Muscle of arm (tissue), 12 donors: ENCODE measurements around the gene NHERF2. TPM values are rescaled to one million over a fixed set of nuclear protein-coding genes. Genes with fewer than 3 reads are reported as not detected.

Experiments used
- DNase-seq: peaks from one replicate; pipeline ENCODE4 v3.0.0-alpha.2; 2013
- polyA plus RNA-seq, 12 donors: library from polyadenylated mRNA; unstranded; fragments of 120-200 nt; gene quantifications; one replicate each; pipeline ENCODE4 v1.2.1, GENCODE V29; 2013; ENCODE audit not compliant: insufficient read length in 12 of 12

Gene NHERF2
- polyA plus RNA-seq, 12 donors: 26.8 to 55.1 (median 36.1) TPM; not detected in 1

DNA sequence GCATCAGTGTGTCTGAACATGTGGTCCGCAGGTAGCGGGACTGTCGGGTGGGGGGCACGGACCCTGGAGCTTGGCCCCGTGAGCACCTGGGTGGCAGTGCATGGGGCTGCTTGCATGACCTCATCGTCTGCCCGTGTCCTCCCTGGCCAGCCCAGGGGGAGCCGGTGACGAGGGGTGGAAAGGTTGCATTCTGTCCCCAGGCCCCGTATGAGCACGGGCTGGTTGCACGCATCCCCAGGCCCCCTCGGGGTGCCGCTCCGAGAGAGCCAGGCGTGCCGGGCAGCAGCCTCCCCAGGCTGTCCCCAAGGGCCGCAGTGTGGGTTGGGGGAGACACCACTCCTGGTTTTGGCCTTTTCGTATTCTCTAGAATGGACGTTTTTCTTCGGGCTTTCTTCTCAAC is 51.0 kb downstream of the NHERF2 start:
- DNase-seq: no peak

DNA sequence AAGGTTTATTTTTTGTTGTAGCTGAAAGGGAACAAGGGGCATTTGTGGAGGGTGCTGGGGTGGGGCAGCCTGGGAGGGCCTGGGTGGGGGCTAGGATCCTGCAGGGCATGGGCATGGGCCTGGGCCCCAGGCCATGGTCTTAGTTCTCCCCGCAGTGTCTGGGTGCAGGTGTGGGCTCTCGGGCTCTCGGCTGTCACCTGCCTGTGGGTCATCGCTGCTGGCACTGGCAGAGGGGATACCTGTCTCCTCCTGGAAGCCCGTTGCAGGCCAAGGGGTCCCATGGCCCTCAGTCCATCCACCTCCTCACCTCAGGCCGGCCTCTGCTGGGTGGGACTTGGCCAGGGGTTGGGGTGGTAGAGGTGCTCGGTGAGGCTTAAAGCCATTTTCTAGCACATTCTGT is 51.4 kb downstream of the NHERF2 start:
- DNase-seq: no peak

DNA sequence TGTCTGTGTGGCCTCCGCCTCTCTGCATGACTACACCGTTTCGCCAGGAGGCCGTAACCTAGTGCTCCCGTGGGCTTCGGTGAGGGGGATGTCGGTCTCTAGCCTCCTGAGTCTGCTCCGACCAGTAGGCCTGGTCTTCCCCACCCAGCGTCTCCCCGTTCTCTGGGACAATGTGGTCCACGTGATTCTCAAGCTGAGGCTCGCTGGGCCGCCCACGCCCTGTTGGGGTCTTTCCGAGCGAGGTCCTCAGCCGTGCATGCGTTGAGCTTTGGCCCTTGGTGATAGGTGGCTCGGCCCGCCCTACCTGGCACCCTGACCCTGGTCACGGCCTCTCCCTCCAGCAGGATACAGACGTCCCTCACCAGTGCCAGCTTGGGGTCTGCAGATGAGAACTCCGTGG is 52.0 kb downstream of the NHERF2 start:
- DNase-seq: no peak

DNA sequence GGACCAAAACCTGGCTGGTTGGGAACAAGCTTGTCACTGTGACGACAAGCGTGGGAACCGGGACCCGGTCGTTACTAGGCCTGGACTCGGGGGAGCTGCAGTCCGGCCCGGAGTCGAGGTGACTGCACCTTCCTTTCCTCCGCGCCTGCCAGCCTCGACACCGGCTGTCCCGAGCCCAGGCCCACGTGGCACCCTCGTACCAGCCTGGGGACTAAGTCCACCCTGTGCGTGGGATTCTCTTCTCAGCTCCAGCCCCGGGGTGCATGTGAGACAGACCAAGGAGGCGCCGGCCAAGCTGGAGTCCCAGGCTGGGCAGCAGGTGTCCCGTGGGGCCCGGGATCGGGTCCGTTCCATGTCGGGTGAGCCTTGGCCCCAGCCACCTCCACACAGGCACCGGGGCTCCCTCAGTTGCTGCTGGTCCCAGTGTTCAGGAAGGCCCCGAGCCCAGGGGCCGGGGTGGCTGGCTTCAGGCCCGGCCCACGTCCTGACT is 52.7 kb downstream of the NHERF2 start:
- DNase-seq: no peak

DNA sequence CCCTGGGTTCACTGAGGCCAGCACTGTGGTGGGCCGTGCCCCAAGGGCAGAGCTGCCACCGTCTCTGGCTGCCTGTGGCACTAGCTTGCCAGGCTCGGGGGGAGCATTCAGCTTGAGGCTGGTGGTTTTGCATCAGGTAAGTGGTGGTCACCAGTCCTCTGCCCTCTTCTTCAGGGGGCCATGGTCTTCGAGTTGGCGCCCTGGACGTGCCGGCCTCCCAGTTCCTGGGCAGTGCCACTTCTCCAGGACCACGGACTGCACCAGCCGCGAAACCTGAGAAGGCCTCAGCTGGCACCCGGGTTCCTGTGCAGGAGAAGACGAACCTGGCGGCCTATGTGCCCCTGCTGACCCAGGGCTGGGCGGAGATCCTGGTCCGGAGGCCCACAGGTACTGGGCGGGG is 53.3 kb downstream of the NHERF2 start:
- no peak for DNase-seq

DNA sequence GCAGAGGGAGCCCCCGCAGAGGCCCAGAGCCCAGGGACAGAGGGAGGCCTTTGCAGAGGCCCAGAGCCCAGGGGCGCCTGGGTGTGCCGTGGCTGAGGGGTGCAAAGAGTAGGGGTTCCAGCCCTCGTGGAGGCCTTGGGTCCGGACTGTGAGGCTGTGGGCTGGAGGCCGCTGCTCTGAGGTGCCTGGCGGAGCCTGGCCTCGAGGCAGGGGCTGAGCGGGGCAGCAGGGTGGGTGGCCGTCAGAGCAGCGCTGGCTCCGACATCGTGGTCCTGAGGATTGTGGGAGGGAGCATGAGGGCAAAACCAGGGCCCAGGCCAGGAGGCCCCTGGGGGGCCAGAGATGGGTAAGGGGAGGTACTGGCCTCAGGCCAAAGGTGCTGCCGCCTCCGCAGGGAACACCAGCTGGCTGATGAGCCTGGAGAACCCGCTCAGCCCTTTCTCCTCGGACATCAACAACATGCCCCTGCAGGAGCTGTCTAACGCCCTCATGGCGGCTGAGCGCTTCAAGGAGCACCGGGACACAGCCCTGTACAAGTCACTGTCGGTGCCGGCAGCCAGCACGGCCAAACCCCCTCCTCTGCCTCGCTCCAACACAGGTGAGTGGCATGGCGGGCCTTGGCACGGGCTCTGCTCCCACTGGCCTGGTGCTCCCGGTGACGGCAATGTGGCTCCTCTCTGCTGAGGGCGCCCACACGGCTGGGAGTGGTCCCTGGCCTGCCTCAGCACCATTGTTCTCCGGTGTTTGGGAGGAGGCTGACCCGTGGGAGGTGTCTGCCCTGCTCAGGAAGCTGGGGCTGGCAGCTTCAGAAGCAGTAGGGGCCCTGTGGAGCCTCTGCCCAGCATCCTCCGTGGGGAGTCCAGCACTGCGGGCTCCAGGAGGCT is 54.7 kb downstream of the NHERF2 start:
- DNase-seq: no peak

DNA sequence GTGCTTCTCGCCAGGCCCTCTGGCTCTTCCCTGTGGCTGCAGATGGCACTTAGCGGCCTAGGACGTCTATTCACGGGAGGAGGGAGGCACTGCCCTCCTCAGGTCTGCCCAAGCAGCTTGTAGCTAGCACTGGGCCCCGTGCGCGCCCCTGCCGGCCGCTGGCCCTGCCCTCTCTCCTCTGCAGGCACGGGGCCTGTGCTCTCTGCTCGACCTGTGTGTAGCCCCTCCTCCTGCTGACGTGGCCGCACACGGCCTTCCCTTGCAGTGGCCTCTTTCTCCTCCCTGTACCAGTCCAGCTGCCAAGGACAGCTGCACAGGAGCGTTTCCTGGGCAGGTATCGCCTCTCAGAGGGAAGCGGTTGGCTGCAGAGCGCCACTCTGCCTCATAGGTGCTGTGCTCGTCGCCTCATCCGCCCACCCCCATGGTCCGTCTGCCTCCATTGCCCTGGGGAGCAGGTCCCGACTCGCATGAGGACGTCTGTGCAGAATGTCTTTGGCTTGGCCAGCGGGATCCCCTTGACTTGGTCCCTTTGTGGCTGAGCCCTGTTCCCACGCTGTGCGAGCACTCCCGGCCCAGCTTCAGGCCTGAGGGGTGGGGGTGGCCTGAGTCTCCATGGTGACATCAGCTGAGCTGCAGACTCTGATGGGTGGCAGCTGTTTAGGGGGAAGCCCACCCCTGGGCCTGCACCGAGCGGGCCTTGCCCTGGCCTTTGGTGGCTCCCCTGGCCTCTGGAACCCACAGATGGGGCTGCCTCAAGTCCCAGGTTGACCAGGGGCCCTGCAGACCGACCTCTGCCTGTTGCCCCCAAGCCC is 55.7 kb downstream of the NHERF2 start:
- DNase-seq: no peak

DNA sequence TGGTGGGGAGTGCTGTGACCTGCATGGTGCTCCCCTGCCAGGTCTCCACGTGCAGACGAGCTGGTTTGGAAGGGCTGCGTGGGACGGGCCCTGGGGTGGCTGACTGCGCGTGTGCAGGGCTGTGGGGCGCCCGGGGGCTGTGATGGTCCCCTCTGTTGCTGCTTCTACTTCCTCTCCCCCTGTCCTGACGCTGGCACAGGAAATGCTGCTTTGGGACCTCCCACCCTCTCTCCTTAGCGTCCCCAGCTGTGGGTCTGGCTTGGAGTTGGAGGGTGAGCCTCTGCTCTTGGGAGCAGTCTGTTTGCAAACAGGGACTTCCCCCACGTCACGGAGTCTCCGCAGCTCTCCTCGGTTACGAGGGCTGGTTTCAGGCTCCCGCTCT is 56.3 kb downstream of the NHERF2 start:
- DNase-seq: no peak

DNA sequence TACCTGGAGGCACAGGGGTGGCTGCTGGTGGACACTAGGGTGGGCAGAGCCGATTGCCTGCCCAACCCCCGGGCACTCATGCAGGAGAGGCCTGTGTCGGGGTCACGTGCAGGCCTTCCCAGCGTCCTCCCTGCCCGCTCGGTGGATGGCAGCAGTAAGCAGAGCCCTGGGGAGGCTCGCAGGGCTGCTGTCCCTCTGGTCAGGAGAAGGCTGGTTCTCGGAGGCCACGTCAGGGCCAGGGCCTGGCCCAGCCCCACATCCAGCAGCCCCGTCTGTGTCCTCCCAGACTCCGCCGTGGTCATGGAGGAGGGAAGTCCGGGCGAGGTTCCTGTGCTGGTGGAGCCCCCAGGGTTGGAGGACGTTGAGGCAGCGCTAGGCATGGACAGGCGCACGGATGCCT is 56.7 kb downstream of the NHERF2 start:
- no peak for DNase-seq

DNA sequence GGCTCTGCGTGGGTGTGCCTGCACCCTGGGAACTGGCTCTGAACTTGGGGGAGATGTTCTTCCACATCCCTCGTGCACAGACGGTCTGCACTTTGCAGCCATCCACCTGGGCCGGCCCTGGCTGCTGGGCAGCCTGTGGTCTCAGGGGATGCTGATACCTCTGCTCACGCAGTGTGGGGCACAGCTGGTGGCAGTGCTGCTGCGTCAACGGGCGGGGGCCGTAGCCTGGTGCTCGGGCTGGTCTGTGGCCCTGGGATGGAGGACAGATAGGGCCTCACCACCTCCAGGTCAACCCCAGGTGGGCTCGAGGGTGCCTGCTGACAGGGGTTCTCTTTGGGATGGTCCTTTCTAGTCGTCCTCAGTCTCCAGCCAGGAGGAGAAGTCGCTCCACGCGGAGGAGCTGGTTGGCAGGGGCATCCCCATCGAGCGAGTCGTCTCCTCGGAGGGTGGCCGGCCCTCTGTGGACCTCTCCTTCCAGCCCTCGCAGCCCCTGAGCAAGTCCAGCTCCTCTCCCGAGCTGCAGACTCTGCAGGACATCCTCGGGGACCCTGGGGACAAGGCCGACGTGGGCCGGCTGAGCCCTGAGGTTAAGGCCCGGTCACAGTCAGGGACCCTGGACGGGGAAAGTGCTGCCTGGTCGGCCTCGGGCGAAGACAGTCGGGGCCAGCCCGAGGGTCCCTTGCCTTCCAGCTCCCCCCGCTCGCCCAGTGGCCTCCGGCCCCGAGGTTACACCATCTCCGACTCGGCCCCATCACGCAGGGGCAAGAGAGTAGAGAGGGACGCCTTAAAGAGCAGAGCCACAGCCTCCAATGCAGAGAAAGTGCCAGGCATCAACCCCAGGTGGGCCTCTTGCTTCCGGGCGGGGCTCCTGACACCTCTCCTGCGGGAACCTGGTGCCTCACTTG is 57.4 kb downstream of the NHERF2 start:
- no peak for DNase-seq

DNA sequence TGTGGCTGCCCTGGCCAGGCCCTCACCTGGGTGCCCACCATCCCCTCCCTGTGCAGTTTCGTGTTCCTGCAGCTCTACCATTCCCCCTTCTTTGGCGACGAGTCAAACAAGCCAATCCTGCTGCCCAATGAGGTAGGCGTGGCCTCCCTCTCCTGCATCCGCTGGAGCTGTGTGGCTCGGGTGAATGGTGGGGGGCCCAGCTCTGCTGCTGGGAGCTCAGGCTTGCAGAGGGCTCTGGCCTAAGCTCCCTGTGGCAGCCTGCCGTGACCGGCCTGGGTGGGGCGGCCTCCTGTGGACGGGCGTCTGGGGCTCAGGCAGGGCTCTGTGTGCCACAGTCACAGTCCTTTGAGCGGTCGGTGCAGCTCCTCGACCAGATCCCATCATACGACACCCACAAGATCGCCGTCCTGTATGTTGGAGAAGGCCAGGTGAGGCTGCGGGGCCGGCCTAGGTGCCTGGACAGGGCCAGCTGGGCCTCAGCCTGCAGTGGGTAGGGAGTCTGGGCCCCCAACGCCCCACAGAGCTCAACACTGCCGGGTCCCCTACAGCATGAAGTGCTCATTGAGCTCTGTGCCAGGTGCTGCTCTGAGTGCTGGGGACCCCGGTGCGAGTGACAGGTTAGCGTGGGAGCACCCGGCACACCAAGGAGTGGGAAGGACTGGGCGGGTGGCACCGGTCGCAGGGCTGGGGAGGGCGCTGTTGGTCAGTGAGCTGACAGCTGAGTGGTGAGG is 58.4 kb downstream of the NHERF2 start:
- DNase-seq: no peak

DNA sequence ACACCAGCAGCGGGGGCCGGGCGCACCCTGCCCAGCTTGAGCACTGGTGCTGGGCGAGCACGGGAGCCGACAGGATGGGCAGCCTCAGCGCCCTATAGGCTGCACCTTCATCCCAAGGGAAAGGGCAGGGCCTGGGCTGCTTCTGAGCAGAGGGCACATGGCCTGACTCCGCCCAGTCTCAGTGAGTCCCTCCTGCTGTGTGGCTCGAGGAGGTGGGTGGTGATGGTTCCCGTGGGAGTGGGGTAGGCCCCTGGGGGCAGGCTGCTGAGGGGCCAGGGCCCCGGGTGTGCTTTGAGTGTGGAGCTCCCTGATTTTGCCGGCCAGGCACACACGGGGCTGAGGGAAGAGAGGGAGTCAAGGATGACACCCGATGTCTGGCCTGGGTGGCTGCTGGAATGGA is 59.0 kb downstream of the NHERF2 start:
- DNase-seq: no peak

DNA sequence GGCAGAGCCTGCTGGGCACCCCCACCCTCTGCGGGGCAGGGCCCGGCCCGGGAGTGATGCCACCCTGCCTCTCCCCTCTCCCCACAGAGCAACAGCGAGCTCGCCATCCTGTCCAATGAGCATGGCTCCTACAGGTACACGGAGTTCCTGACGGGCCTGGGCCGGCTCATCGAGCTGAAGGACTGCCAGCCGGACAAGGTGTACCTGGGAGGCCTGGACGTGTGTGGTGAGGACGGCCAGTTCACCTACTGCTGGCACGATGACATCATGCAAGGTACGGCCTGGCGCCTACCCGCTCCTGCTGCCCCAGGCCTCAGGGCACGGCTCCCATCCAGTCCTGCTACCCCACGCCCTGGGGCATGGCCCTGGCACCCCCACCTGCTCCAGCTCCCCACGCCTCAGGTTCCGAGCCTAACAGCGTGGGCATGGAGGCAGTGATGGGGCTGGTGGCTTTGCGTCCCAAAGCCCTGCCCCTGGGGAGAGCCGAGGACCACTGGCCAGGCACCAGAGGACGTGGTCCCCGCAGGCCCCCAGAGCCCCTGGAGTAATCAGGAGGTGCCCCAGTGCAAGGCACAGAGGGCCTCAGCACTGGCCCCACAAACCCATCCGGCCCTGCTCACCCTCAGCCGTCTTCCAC is 59.5 kb downstream of the NHERF2 start:
- DNase-seq: no peak

DNA sequence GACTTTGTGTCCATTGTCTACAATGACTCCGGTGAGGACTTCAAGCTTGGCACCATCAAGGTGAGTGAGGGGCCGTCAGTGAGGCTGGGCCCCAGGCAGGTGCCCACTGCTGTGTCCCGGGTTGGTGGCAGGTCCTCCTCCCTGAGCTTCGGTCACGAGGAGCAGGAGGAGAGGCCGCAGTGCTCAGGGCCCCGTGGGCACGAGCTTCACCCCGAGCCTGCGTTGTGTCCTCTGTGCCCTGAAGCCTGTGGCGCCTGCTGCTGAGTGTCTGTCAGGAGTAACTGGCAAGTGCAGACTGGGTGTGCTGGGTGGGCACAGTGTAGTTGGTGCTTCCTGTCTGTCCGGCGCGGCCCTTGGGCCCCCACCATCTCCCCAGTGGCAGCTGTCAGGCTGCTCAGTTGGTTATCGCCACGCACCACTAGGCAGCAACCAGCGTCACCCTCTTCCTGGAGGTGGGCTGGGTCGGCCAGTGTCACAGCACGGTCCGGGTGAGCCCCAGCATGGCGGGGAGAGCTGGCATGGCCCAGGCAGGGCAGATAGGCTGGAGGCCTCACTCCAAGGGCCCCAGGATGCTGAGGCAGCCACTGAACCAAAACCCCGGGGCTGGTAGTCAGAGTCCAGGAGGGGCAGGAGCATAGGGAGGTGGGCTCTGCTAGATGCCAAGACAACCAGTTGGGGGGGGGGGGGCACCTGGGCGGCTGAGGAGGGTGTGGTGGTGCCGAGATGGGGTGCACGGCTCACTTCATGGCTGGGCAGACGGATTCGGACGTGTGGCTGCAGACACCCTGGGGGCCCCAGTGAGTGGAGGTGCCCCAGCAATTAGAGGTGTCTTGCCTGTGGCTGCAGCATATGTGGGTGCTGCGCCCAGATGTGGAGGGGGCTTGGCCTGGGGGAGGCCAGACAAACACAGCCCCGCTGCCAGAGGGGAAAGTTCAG is 60.4 kb downstream of the NHERF2 start:
- DNase-seq: no peak

DNA sequence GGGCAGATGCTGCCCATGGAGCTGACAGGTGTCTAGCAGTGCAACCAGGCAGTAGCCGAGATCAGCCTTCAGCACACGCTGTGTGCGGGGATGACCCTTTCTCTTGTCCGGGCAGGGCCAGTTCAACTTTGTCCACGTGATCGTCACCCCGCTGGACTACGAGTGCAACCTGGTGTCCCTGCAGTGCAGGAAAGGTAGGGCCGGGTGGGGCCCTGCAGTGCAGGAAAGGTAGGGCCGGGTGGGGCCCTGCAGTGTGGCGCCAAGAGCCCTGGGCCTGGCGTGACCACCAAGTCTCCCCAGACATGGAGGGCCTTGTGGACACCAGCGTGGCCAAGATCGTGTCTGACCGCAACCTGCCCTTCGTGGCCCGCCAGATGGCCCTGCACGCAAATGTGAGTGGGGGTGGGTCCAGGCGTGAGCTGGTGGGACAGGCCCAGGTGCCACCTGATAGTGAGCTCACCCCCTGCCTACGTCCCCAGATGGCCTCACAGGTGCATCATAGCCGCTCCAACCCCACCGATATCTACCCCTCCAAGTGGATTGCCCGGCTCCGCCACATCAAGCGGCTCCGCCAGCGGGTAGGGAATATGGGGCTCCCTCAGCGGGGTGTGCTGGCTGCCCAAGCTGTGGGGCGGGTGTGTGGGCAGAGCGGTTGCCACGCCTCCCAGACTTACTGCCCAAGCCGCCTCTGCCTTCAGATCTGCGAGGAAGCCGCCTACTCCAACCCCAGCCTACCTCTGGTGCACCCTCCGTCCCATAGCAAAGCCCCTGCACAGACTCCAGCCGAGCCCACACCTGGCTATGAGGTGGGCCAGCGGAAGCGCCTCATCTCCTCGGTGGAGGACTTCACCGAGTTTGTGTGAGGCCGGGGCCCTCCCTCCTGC is 61.3 kb downstream of the NHERF2 start:
- no peak for DNase-seq
